SK-N-SH (cell line): ENCODE results near the gene GNAS.

ENCODE experiments used
- CHD2 ChIP-seq: fragments of 150-350 bp; IDR thresholded peaks from 2 replicates; pipeline ENCODE4 v1.6.1; 2018; ENCODE audit warnings: low read length; ENCODE audit not compliant: partially characterized antibody
- CTCF ChIP-seq: fragments of 200-600 bp; sonication (generic); IDR thresholded peaks from 2 replicates; pipeline ENCODE4 v1.6.1; 2017; ENCODE audit warnings: antibody characterized with exemption, mild to moderate bottlenecking, moderate library complexity
- FOSL2 ChIP-seq: IDR thresholded peaks from 2 replicates; pipeline ENCODE4 v1.4.0; 2012; ENCODE audit warnings: low read depth, mild to moderate bottlenecking, moderate library complexity, borderline replicate concordance
- GATA2 ChIP-seq: sonication (generic); formaldehyde crosslinking; IDR thresholded peaks from 2 replicates; pipeline ENCODE4 v1.5.0; 2020; ENCODE audit warnings: mild to moderate bottlenecking, missing genetic modification reagents
- SMC3 ChIP-seq: IDR thresholded peaks from 2 replicates; pipeline ENCODE4 v1.6.1; 2012; ENCODE audit warnings: low read depth, low read length, improper control_type of control experiment
- TEAD4 ChIP-seq: IDR thresholded peaks from 2 replicates; pipeline ENCODE4 v1.4.0; 2012; ENCODE audit warnings: mild to moderate bottlenecking, borderline replicate concordance; ENCODE audit not compliant: insufficient read depth
- TF ChIP-seq, protein P1 (sequence below): IDR thresholded peaks from 2 replicates; pipeline ENCODE4 v1.6.1; 2012; ENCODE audit warnings: mild to moderate bottlenecking, low read depth, low read length, moderate library complexity

DNA sequence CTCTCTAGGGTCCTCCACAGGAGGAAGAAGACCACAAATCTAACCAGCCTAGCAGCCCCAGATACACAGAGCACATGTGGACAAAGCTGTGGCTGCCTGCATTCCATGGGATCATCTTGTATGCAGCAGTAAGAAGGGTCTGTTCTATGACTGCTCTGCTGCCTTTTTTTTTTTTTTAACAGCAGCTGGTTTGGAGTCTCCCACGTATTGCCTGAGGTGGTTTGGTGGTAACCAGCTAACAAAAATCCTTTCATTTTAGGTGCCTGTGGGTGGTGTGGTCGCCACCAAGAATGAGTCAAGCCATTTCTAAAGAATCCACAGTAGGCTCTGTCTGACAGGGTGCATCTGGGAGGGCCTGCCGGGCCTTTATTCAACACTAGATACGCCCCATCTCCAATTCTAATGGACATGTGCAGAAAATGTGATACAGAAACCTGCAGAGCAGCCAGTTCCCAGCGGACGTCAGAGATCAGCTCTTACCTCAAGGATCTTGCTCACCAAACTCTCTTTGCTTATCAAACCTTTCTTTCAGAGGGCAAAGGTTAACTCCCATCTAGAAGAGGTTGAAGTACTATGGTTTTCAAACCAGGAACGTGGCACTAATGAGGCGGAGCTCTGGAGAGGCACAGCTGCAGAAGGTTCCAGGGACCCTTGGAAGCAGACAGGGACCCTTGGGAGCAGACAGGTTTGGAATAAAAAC is 33.8 kb upstream of the GNAS start:
- TF ChIP-seq CTCF (no peak), TEAD4 (no peak), SMC3 (no peak), CHD2 (no peak), GATA2 (CRISPR knock-in tag) (no peak), FOSL2 (no peak)
- TF ChIP-seq, protein P1, sequence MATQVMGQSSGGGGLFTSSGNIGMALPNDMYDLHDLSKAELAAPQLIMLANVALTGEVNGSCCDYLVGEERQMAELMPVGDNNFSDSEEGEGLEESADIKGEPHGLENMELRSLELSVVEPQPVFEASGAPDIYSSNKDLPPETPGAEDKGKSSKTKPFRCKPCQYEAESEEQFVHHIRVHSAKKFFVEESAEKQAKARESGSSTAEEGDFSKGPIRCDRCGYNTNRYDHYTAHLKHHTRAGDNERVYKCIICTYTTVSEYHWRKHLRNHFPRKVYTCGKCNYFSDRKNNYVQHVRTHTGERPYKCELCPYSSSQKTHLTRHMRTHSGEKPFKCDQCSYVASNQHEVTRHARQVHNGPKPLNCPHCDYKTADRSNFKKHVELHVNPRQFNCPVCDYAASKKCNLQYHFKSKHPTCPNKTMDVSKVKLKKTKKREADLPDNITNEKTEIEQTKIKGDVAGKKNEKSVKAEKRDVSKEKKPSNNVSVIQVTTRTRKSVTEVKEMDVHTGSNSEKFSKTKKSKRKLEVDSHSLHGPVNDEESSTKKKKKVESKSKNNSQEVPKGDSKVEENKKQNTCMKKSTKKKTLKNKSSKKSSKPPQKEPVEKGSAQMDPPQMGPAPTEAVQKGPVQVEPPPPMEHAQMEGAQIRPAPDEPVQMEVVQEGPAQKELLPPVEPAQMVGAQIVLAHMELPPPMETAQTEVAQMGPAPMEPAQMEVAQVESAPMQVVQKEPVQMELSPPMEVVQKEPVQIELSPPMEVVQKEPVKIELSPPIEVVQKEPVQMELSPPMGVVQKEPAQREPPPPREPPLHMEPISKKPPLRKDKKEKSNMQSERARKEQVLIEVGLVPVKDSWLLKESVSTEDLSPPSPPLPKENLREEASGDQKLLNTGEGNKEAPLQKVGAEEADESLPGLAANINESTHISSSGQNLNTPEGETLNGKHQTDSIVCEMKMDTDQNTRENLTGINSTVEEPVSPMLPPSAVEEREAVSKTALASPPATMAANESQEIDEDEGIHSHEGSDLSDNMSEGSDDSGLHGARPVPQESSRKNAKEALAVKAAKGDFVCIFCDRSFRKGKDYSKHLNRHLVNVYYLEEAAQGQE = no peak
